ENCODE data around the gene PSEN2. TPM values are rescaled to one million over a fixed set of nuclear protein-coding genes. Genes with fewer than 3 reads are reported as not detected.

Gene PSEN2
- total and polyA plus RNA-seq, 7 experiments from 2014 or later, result 0.17 to 10.3 (median 1.8) TPM

DNA sequence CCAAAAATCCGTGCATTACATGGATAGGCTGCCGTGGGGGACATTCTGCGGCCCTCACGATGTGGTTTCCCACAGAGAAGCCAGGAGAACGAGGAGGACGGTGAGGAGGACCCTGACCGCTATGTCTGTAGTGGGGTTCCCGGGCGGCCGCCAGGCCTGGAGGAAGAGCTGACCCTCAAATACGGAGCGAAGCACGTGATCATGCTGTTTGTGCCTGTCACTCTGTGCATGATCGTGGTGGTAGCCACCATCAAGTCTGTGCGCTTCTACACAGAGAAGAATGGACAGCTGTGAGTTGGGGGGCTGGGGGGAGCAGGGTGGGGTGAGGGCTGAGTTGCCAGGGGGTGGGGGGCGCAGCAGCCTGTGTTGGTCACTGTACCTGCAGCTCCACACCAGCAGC is 13.2 kb downstream of the PSEN2 start:
- POLR2A ChIA-PET, result interaction anchor here (0.6 to 4.3 kb wide), 9 partner anchors 16 to 1106 kb away, joined by 3 to 46 read pairs (median 4); partner anchors contain the start of genes COQ8A and SRP9
- peak overlapping the region; percentile 73 for H3K27ac ChIP-seq (ENCODE audit: low read depth, low read length)
- no peak for ATAC-seq
- peak overlapping the region; percentile 85 to 98 (median 91) for H3K27ac Mint-ChIP-seq
- H3K4me3 ChIP-seq (ENCODE audit: low read length), result no peak overlapping the region
- no peaks in the 10 kb centered on the region for H3K9me3 Mint-ChIP-seq
- no peaks in the 10 kb centered on the region for H3K9me3 ChIP-seq (ENCODE audit: control insufficient read depth in 2 of 3, low read length in 3 of 3)
- CTCF ChIA-PET, result interaction anchor here (1.1 kb wide), 2 partner anchors 55 to 250 kb away, joined by 3 to 4 read pairs; no protein-coding TSS in a partner anchor
- H3K4me1 ChIP-seq (ENCODE audit: control insufficient read depth in 2 of 2, insufficient read depth in 2 of 2, low read length in 2 of 2), result peaks cover 4 to 34% of the 10 kb centered on the region in 2 donors
- H3K4me3 Mint-ChIP-seq, result peak overlapping the region; percentile 66 to 88 (median 80)
- intact Hi-C loops (cut with micrococcal nuclease), result loop anchor here (2.0 to 5.0 kb wide), 6 partner anchors 29 to 257 kb away; partner anchors contain the start of gene ITPKB (in 2 of the 2)
- no peaks in the 10 kb centered on the region for H3K36me3 ChIP-seq (ENCODE audit: control insufficient read depth in 2 of 3, insufficient read depth in 3 of 3, low read length in 3 of 3)
- no peak for DNase-seq
- no peaks in the 10 kb centered on the region for H3K27me3 ChIP-seq (ENCODE audit: control insufficient read depth in 2 of 2, insufficient read depth in 2 of 2, low read length in 2 of 2)
- H3K4me1 Mint-ChIP-seq, result peaks cover 44 to 57% (median 51%) of the 10 kb centered on the region in 7 donors
- no peaks in the 10 kb centered on the region for H3K27me3 Mint-ChIP-seq
- H3K36me3 Mint-ChIP-seq, result peaks cover 0 to 13% (median 0%) of the 10 kb centered on the region in 5 donors

DNA sequence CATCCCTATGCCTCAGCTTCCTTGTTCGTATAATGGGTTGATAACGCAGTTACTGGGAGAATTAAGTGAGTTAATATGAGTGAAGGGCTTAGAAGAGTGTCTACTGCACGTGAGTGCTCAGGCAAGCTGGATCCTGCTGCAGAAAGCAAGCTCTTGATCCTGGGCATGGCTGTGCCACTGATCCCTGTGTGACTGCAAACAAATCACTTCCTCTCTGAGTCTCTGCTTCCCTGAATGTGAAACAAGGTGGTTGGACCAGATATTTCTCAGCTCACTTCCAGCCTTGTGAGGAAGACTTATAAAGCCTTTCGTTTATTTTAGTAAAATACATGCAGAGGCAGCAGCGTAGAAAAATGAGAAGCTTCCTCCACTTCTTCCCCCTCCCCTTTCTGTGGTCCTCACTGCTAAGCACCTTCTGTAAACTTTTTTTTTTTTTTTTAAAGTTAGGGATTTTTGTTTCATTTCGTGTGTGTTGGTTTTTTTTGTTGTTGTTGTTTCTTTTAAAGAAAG is 13.8 kb downstream of the PSEN2 start:
- Histone ChIP-seq H3K36me3 (ENCODE audit: control insufficient read depth in 2 of 3, insufficient read depth in 3 of 3, low read length in 3 of 3) (no peaks in the 10 kb centered on the region), H3K9me3 (ENCODE audit: control insufficient read depth in 2 of 3, low read length in 3 of 3) (no peaks in the 10 kb centered on the region), H3K4me3 (ENCODE audit: low read length) (no peak overlapping the region), H3K27ac (ENCODE audit: low read depth, low read length) (no peak overlapping the region), H3K27me3 (ENCODE audit: control insufficient read depth in 2 of 2, insufficient read depth in 2 of 2, low read length in 2 of 2) (no peaks in the 10 kb centered on the region), H3K4me1 (ENCODE audit: control insufficient read depth in 2 of 2, insufficient read depth in 2 of 2, low read length in 2 of 2) (peaks cover 4 to 34% of the 10 kb centered on the region in 2 donors)
- POLR2A ChIA-PET, result interaction anchor here (0.7 to 4.3 kb wide), 6 partner anchors 28 to 477 kb away, joined by 3 to 46 read pairs (median 4); partner anchors contain the start of genes COQ8A and PARP1
- Mint-ChIP-seq H3K27me3 (no peaks in the 10 kb centered on the region), H3K4me3 (peak overlapping the region; percentile 56 to 83 (median 72)), H3K36me3 (peaks cover 0 to 13% (median 0%) of the 10 kb centered on the region in 5 donors), H3K27ac (peak overlapping the region; percentile 41 to 98 (median 84)), H3K4me1 (peaks cover 44 to 57% (median 51%) of the 10 kb centered on the region in 7 donors), H3K9me3 (no peaks in the 10 kb centered on the region)
- CTCF ChIA-PET, result interaction anchor here (0.6 to 1.1 kb wide), 4 partner anchors 12 to 251 kb away, joined by 3 to 5 read pairs (median 4); no protein-coding TSS in a partner anchor
- ATAC-seq, result no peak
- DNase-seq, result no peak
- intact Hi-C loops (cut with micrococcal nuclease), result loop anchor here in 1 of 2 donors (5.0 kb wide), 3 partner anchors 33 to 222 kb away; partner anchors contain the start of gene ITPKB

- no peak overlapping the region for H3K27ac ChIP-seq (ENCODE audit: low read depth, low read length)
- Mint-ChIP-seq H3K4me1 (peaks cover 44 to 57% (median 51%) of the 10 kb centered on the region in 7 donors), H3K4me3 (peak overlapping the region in 9 of 10 donors; percentile 14 to 83 (median 73)), H3K36me3 (peaks cover 0 to 13% (median 0%) of the 10 kb centered on the region in 5 donors), H3K9me3 (no peaks in the 10 kb centered on the region), H3K27me3 (no peaks in the 10 kb centered on the region), H3K27ac (peak overlapping the region; percentile 41 to 98 (median 90))
- intact Hi-C loops (cut with micrococcal nuclease), result loop anchor here in 1 of 2 donors (5.0 kb wide), 3 partner anchors 32 to 223 kb away; partner anchors contain the start of gene ITPKB
- no peaks in the 10 kb centered on the region for H3K27me3 ChIP-seq (ENCODE audit: control insufficient read depth in 2 of 2, insufficient read depth in 2 of 2, low read length in 2 of 2)
- ChIA-PET POLR2A (interaction anchor here (0.5 to 4.3 kb wide), 4 partner anchors 13 to 478 kb away, joined by 3 to 46 read pairs (median 4); partner anchors contain the start of genes COQ8A and PARP1), CTCF (interaction anchor here (0.6 to 1.0 kb wide), 2 partner anchors 11 to 252 kb away, joined by 3 to 5 read pairs; no protein-coding TSS in a partner anchor)
- DNase-seq (no peak), ATAC-seq (no peak)
- no peaks in the 10 kb centered on the region for H3K9me3 ChIP-seq (ENCODE audit: control insufficient read depth in 2 of 3, low read length in 3 of 3)
- H3K36me3 ChIP-seq (ENCODE audit: control insufficient read depth in 2 of 3, insufficient read depth in 3 of 3, low read length in 3 of 3), result no peaks in the 10 kb centered on the region
- no peak overlapping the region for H3K4me3 ChIP-seq (ENCODE audit: low read length)
- H3K4me1 ChIP-seq (ENCODE audit: control insufficient read depth in 2 of 2, insufficient read depth in 2 of 2, low read length in 2 of 2), result peaks cover 4 to 34% of the 10 kb centered on the region in 2 donors
Observed at GRCh38 chr1:226884966-226885820, 14.8 kb downstream of the PSEN2 start.

DNA sequence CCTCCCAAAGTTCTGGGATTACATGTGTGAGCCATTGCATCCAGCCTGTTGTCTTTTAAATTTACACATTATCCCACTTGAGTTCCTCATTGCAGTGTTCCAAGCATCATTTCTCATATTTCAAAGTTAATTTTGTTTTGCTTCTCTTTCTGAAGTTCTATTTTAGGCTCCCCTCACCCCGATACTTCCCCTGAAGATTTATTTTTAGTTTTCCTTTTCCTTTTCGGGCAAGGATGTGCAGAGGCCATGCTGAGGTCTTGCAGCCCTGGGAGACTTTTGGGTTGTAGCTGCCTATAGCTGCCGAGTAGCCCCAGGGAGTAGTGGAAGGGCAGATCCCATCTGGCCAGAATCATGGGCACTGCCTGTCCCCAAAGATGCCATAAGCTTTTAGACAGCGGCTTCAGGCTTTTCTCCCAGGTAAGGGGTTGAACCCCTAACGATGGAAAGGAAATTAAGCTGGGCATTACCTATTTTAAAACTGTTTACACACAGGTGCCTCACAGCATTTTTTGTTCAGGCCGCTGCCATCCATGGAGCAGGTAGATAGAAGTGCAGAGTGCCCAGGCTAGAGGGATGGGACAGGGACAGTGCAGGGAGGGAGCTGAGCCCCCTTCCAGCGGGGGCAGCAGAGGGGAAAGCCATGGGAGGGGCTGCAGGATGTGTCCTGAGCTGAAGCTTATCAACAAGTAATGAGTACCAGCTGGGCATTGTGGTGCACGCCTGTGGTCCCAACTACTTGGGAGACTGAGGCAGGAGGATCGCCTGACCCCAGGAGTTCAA is 15.9 kb downstream of the PSEN2 start:
- Histone ChIP-seq H3K36me3 (ENCODE audit: control insufficient read depth in 2 of 3, insufficient read depth in 3 of 3, low read length in 3 of 3) (no peaks in the 10 kb centered on the region), H3K27me3 (ENCODE audit: control insufficient read depth in 2 of 2, insufficient read depth in 2 of 2, low read length in 2 of 2) (no peaks in the 10 kb centered on the region), H3K4me3 (ENCODE audit: low read length) (no peak overlapping the region), H3K27ac (ENCODE audit: low read depth, low read length) (no peak overlapping the region), H3K4me1 (ENCODE audit: control insufficient read depth in 2 of 2, insufficient read depth in 2 of 2, low read length in 2 of 2) (peaks cover 4 to 34% of the 10 kb centered on the region in 2 donors), H3K9me3 (ENCODE audit: control insufficient read depth in 2 of 3, low read length in 3 of 3) (no peaks in the 10 kb centered on the region)
- H3K27ac Mint-ChIP-seq, result peak overlapping the region in 7 of 9 donors; percentile 9 to 98 (median 44)
- no peaks in the 10 kb centered on the region for H3K27me3 Mint-ChIP-seq
- peak overlapping the region; percentile 12 to 83 (median 38) for H3K4me3 Mint-ChIP-seq
- ChIA-PET POLR2A (interaction anchor here (1.1 kb wide), 1 partner anchor 13 kb away, joined by 3 read pairs; no protein-coding TSS in a partner anchor), CTCF (interaction anchor here (0.6 kb wide), 1 partner anchor 45 kb away, joined by 3 read pairs; no protein-coding TSS in a partner anchor)
- DNase-seq, result no peak
- peaks cover 0 to 6% (median 0%) of the 10 kb centered on the region in 5 donors for H3K36me3 Mint-ChIP-seq
- intact Hi-C loops (cut with micrococcal nuclease), result no loop called here
- no peak for ATAC-seq
- no peaks in the 10 kb centered on the region for H3K9me3 Mint-ChIP-seq
- H3K4me1 Mint-ChIP-seq, result peaks cover 38 to 52% (median 50%) of the 10 kb centered on the region in 7 donors

DNA sequence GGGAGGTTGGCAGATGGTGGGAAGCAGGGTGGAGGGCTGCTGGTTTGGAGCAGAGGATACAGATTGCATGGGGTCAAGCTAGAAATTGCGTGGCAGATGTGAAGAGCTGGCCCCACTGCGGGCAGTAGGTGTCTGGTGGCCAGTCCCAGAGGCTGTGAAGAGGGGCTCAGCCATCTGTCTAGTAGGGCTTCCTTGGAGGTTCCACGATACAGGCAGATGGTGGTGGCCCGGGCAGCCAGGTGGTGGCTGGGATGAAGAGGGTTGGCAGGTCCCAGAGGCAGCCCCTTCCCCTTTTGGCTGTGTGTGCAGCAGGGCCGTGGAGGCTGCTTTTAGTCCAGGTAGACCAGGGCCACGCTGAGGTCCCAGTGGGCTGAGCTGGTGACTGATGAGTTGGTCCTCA is 16.6 kb downstream of the PSEN2 start:
- H3K4me1 Mint-ChIP-seq, result peaks cover 35 to 47% (median 45%) of the 10 kb centered on the region in 7 donors
- no peak for ATAC-seq
- H3K4me3 Mint-ChIP-seq, result no peak overlapping the region
- H3K27ac ChIP-seq (ENCODE audit: low read depth, low read length), result no peak overlapping the region
- no peaks in the 10 kb centered on the region for H3K9me3 Mint-ChIP-seq
- no peaks in the 10 kb centered on the region for H3K27me3 Mint-ChIP-seq
- ChIA-PET CTCF (no interaction called here), POLR2A (interaction anchor here (1.1 kb wide), 1 partner anchor 12 kb away, joined by 3 read pairs; no protein-coding TSS in a partner anchor)
- H3K4me3 ChIP-seq (ENCODE audit: low read length), result no peak overlapping the region
- DNase-seq, result no peak
- H3K36me3 ChIP-seq (ENCODE audit: control insufficient read depth in 2 of 3, insufficient read depth in 3 of 3, low read length in 3 of 3), result no peaks in the 10 kb centered on the region
- intact Hi-C loops (cut with micrococcal nuclease), result no loop called here
- H3K27ac Mint-ChIP-seq, result no peak overlapping the region
- peaks cover 0 to 6% (median 0%) of the 10 kb centered on the region in 5 donors for H3K36me3 Mint-ChIP-seq
- H3K4me1 ChIP-seq (ENCODE audit: control insufficient read depth in 2 of 2, insufficient read depth in 2 of 2, low read length in 2 of 2), result peaks cover 4 to 28% of the 10 kb centered on the region in 2 donors
- H3K9me3 ChIP-seq (ENCODE audit: control insufficient read depth in 2 of 3, low read length in 3 of 3), result no peaks in the 10 kb centered on the region
- H3K27me3 ChIP-seq (ENCODE audit: control insufficient read depth in 2 of 2, insufficient read depth in 2 of 2, low read length in 2 of 2), result no peaks in the 10 kb centered on the region

GRCh38 chr1:226888021-226888420 is 17.6 kb downstream of the PSEN2 start:
- H3K27ac Mint-ChIP-seq, result no peak overlapping the region

More at GRCh38 chr1:226888021-226888420, 17.6 kb downstream of the PSEN2 start:
- no peaks in the 10 kb centered on the region for H3K27me3 Mint-ChIP-seq
- H3K4me1 ChIP-seq (ENCODE audit: control insufficient read depth in 2 of 2, insufficient read depth in 2 of 2, low read length in 2 of 2), result peaks cover 3 to 24% of the 10 kb centered on the region in 2 donors
- H3K4me1 Mint-ChIP-seq, result peaks cover 24 to 41% (median 35%) of the 10 kb centered on the region in 7 donors
- H3K9me3 ChIP-seq (ENCODE audit: control insufficient read depth in 2 of 3, low read length in 3 of 3), result no peaks in the 10 kb centered on the region
- no peaks in the 10 kb centered on the region for H3K27me3 ChIP-seq (ENCODE audit: control insufficient read depth in 2 of 2, insufficient read depth in 2 of 2, low read length in 2 of 2)
- DNase-seq, result no peak
- intact Hi-C loops (cut with micrococcal nuclease), result no loop called here
- POLR2A ChIA-PET, result no interaction called here
- no peak for ATAC-seq
- H3K4me3 ChIP-seq (ENCODE audit: low read length), result no peak overlapping the region
- CTCF ChIA-PET, result no interaction called here
- no peak overlapping the region for H3K4me3 Mint-ChIP-seq
- peaks cover 0 to 6% (median 0%) of the 10 kb centered on the region in 5 donors for H3K36me3 Mint-ChIP-seq
- H3K36me3 ChIP-seq (ENCODE audit: control insufficient read depth in 2 of 3, insufficient read depth in 3 of 3, low read length in 3 of 3), result no peaks in the 10 kb centered on the region
- H3K27ac ChIP-seq (ENCODE audit: low read depth, low read length), result no peak overlapping the region
- H3K9me3 Mint-ChIP-seq, result no peaks in the 10 kb centered on the region
